Chondrocyte (in vitro differentiated cells): ENCODE data around the gene RFFL. TPM values are rescaled to one million over a fixed set of nuclear protein-coding genes. Genes with fewer than 3 reads are reported as not detected.

Experiments
- DNase-seq: peaks from one replicate; pipeline ENCODE4 v3.0.0; 2021; ENCODE audit warnings: mixed read lengths, low spot score
- H3K27ac Mint-ChIP-seq: one replicate; pipeline ENCODE4 v1.8.0; 2021; ENCODE audit warnings: mild to moderate bottlenecking, moderate library complexity, mixed read lengths; ENCODE audit not compliant: unreplicated experiment
- H3K27me3 Mint-ChIP-seq: 2 replicates; pipeline ENCODE4 v1.8.0; 2021; ENCODE audit warnings: low read depth, mixed read lengths
- H3K36me3 Mint-ChIP-seq: 2 replicates; pipeline ENCODE4 v1.8.0; 2021; ENCODE audit warnings: low read depth, mixed read lengths
- H3K4me1 Mint-ChIP-seq: 2 replicates; pipeline ENCODE4 v1.8.0; 2021; ENCODE audit warnings: low read depth, mild to moderate bottlenecking, mixed read lengths
- H3K4me3 Mint-ChIP-seq: one replicate; pipeline ENCODE4 v1.8.0; 2021; ENCODE audit warnings: mild to moderate bottlenecking, moderate library complexity, mixed read lengths; ENCODE audit not compliant: unreplicated experiment
- H3K9me3 Mint-ChIP-seq: 2 replicates; pipeline ENCODE4 v1.8.0; 2021; ENCODE audit warnings: low read depth, mixed read lengths
- CTCF ChIP-seq: fragments of 200-600 bp; sonication (generic); IDR thresholded peaks from 2 replicates; pipeline ENCODE4 v1.5.0; 2021; ENCODE audit warnings: antibody characterized with exemption, mild to moderate bottlenecking, moderate library complexity
- total RNA-seq: library from RNA; stranded (reverse); gene quantifications from 3 replicates; pipeline ENCODE4 v1.2.1, GENCODE V29; 2021

RFFL gene
- total RNA-seq, 1 donor from 2014 or later, result 11.1 TPM

DNA sequence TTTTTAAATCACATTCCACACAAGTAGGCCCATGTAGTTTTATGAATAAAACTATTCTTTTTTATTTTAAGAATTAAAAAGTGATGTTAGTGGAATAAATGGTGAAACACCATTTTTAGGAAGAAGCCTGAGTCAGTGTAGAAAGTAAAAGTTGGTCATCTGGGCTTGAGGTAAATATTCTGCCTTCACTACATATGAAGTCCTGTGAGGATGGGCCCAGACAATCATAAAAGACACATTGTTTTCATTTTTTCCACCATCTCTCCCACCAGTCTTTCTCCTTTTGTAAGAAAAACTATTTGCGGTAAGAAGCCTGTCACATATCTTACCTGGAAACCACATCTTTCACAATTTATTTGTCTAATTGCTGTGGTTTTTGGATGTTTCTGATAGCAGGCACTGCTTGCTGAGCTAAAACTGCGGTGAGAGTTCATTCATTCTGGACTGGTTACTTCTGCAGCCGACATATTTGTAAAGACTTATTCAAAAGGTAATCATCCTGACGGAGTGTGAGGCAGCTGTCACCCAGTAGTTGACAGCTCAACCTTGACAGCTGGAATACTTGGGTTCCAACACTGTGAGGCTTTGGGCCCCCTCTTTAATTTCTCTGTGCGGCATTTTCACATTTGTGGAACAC is 10.6 kb upstream of the RFFL start:
- H3K4me3 Mint-ChIP-seq, result no peak overlapping the region
- H3K27ac Mint-ChIP-seq, result no peak overlapping the region
- TF ChIP-seq CTCF, result no peak
- DNase-seq, result no peak
- no peaks in the 10 kb centered on the region for H3K9me3 Mint-ChIP-seq
- H3K4me1 Mint-ChIP-seq, result peaks cover 24% of the 10 kb centered on the region
- no peaks in the 10 kb centered on the region for H3K27me3 Mint-ChIP-seq
- H3K36me3 Mint-ChIP-seq, result peaks cover 2% of the 10 kb centered on the region

- Mint-ChIP-seq H3K36me3 (peaks cover 2% of the 10 kb centered on the region), H3K27ac (no peak overlapping the region), H3K4me1 (peaks cover 30% of the 10 kb centered on the region), H3K27me3 (no peaks in the 10 kb centered on the region), H3K9me3 (no peaks in the 10 kb centered on the region), H3K4me3 (no peak overlapping the region)
- TF ChIP-seq CTCF, result no peak
- no peak for DNase-seq
These were observed 9.8 kb upstream of the RFFL start for GRCh38 chr17:35073183-35073790.

DNA sequence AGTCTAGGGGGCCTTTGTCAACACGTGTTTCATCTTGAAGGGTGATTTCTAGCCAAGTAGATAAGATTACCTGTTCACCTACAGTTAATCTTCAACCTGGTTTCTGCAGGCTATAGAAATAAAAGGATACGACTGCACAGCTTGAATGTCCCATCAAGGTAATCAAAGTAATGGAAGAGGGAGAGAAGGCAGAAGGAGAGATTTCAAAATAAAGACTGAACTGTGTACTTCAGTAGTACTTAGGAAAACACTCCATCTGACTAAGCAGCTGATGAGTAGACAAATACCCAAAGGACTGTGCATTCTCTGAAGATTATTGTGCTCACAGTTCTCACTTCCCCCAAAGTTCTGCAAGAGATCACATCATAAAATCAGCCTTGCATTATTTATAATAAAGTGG is 5.8 kb upstream of the RFFL start:
- Mint-ChIP-seq H3K4me1 (peaks cover 23% of the 10 kb centered on the region), H3K36me3 (peaks cover 4% of the 10 kb centered on the region), H3K4me3 (no peak overlapping the region), H3K27me3 (no peaks in the 10 kb centered on the region), H3K9me3 (no peaks in the 10 kb centered on the region), H3K27ac (no peak overlapping the region)
- DNase-seq, result no peak
- no peak for TF ChIP-seq CTCF

GRCh38 chr17:35068249-35068648 is 4.7 kb upstream of the RFFL start:
- Mint-ChIP-seq H3K36me3 (peaks cover 4% of the 10 kb centered on the region), H3K4me1 (peaks cover 29% of the 10 kb centered on the region), H3K4me3 (no peak overlapping the region), H3K27ac (no peak overlapping the region), H3K27me3 (no peaks in the 10 kb centered on the region), H3K9me3 (no peaks in the 10 kb centered on the region)
- no peak for DNase-seq
- no peak for TF ChIP-seq CTCF

GRCh38 chr17:35065880-35066279 is 2.4 kb upstream of the RFFL start:
- Mint-ChIP-seq H3K36me3 (peaks cover 5% of the 10 kb centered on the region), H3K27ac (no peak overlapping the region), H3K9me3 (no peaks in the 10 kb centered on the region), H3K4me3 (no peak overlapping the region), H3K27me3 (no peaks in the 10 kb centered on the region), H3K4me1 (peaks cover 38% of the 10 kb centered on the region)
- TF ChIP-seq CTCF, result no peak
- no peak for DNase-seq
